Cardiac muscle cell (in vitro differentiated cells and primary cell): Measurements from ENCODE around the gene TWIST2. TPM values are rescaled to one million over a fixed set of nuclear protein-coding genes. Genes with fewer than 3 reads are reported as not detected.

Experiments
- DNase-seq, 2 donors: peaks; one replicate each; pipeline versions ENCODE4 v3.0.0 to v3.0.0-alpha.2; 2010 to 2017; ENCODE audit warnings: low read depth in 1 of 2, low spot score in 1 of 2
- H3K27ac ChIP-seq: fragments of 200-600 bp; sonication (generic); 2 replicates; pipeline ENCODE4 v1.5.1; 2016
- H3K27me3 ChIP-seq: fragments of 200-600 bp; sonication (generic); 2 replicates; pipeline ENCODE4 v1.6.0; 2016; ENCODE audit warnings: control low read depth
- H3K36me3 ChIP-seq: fragments of 200-600 bp; sonication (generic); 2 replicates; pipeline ENCODE4 v1.5.1; 2016; ENCODE audit warnings: control low read depth
- H3K4me1 ChIP-seq: fragments of 200-600 bp; sonication (generic); 2 replicates; pipeline ENCODE4 v1.8.1; 2017; ENCODE audit warnings: low read depth, mild to moderate bottlenecking, mixed run types
- H3K4me3 ChIP-seq: fragments of 200-600 bp; sonication (generic); 2 replicates; pipeline ENCODE4 v1.5.1; 2016; ENCODE audit warnings: mild to moderate bottlenecking
- H3K9me3 ChIP-seq: fragments of 200-600 bp; sonication (generic); 2 replicates; pipeline ENCODE4 v1.5.1; 2017; ENCODE audit warnings: low read depth, mild to moderate bottlenecking, control low read depth
- polyA plus RNA-seq: library from polyadenylated mRNA; unstranded; fragments of >200 nt; fragmentation: Nextera tagmentation; extraction: Ambion mirVana; gene quantifications from 2 replicates; pipeline ENCODE4 v1.2.1, GENCODE V29; 2016
- total RNA-seq: library from RNA; depleted of rRNA; stranded (reverse); fragments of >200 nt; gene quantifications from 2 replicates; pipeline ENCODE4 v1.2.3, GENCODE V29; 2016
- TF ChIP-seq, protein P1 (sequence below): IDR thresholded peaks from 2 replicates; pipeline ENCODE4 v1.5.1; 2012; ENCODE audit warnings: low read depth, mild to moderate bottlenecking, low read length

TWIST2 gene
- total and polyA plus RNA-seq, 2 experiments from 2014 or later: not detected

DNA sequence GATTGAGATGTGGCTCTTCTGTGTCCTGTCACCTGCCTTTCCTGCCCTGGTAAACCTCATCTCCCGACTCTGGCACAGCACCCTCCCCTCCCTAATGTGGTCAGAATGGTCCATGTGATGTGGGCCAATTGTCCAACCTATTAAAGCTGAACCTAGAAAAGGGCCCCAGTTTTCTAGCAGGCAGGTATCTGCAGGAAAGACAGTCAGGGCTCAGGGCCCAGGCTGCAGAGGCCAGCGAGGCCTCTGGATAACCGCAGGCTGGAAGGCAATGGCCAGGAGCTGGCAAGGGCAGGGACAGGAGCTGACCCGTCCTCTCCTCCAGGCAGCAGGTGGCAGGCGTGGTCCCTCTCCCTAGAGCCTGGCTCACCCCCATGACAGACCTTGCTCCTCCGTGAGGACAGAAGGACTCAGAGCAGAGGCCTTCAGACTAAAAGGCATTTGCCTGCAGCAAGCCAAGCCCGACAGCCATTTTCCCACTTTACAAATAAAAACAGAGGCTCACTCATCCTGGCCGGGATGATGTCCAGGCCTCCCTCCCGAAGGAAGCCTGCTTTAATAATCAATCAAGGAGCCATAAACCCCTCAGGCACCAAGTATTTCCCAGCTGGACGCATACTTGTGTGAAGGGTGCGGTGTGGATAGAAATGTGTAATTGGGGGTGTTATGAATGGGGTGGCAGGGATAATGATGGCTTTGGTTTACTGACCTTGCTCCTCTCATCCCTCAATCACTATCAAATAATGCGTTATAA, 107.1 kb downstream of the TWIST2 start:
- no peaks in the 10 kb centered on the region for H3K27me3 ChIP-seq
- H3K36me3 ChIP-seq: no peaks in the 10 kb centered on the region
- H3K4me1 ChIP-seq: no peaks in the 10 kb centered on the region
- TF ChIP-seq, protein P1, sequence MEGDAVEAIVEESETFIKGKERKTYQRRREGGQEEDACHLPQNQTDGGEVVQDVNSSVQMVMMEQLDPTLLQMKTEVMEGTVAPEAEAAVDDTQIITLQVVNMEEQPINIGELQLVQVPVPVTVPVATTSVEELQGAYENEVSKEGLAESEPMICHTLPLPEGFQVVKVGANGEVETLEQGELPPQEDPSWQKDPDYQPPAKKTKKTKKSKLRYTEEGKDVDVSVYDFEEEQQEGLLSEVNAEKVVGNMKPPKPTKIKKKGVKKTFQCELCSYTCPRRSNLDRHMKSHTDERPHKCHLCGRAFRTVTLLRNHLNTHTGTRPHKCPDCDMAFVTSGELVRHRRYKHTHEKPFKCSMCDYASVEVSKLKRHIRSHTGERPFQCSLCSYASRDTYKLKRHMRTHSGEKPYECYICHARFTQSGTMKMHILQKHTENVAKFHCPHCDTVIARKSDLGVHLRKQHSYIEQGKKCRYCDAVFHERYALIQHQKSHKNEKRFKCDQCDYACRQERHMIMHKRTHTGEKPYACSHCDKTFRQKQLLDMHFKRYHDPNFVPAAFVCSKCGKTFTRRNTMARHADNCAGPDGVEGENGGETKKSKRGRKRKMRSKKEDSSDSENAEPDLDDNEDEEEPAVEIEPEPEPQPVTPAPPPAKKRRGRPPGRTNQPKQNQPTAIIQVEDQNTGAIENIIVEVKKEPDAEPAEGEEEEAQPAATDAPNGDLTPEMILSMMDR: no peak
- H3K9me3 ChIP-seq: no peaks in the 10 kb centered on the region
- no peak for DNase-seq
- no peak overlapping the region for H3K4me3 ChIP-seq
- no peak overlapping the region for H3K27ac ChIP-seq

DNA sequence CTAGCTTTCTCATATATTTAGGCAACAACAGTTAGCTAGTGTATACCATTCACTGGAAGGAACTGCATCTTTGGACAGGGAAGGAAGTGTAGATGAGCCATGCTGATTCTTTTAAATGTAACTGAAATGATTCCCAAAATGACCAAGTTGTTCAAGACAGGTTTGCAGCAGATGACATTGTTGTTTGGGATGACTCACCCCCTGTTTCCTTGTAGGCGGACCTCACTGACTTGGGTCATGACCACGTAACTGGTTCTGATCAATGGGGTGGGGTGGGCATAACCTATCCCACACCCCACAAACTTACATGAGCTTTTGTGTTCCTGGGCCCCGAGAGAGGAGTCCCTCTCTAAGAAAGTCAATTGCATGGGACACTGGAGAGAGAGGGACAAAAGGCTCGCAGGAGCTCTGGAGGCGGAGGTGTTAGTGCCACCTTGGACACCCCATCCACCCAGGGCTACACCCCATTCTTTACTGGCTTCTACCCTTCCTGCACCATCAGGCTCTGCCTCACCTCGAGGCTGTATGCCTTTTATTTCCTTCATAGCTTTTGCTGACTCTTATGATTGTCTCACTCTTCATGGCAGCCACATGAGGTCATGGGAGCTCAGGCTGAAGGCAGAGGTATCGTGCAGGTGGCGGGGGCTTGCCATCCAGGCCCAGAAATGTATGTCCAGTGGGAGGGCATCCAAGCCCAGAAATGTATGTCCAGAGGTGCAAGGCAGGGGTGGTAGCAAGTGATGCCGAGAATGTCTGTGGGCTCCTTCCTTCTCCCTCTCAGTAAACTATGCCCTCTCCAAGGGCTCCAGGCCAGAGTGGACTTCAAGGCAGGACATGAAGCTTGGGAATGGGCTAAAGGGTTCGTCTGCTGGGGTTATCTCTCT, 108.0 kb downstream of the TWIST2 start:
- Histone ChIP-seq H3K4me1 (no peaks in the 10 kb centered on the region), H3K27ac (no peak overlapping the region), H3K9me3 (no peaks in the 10 kb centered on the region), H3K36me3 (no peaks in the 10 kb centered on the region), H3K4me3 (no peak overlapping the region), H3K27me3 (no peaks in the 10 kb centered on the region)
- TF ChIP-seq, protein P1: no peak
- no peak for DNase-seq

DNA sequence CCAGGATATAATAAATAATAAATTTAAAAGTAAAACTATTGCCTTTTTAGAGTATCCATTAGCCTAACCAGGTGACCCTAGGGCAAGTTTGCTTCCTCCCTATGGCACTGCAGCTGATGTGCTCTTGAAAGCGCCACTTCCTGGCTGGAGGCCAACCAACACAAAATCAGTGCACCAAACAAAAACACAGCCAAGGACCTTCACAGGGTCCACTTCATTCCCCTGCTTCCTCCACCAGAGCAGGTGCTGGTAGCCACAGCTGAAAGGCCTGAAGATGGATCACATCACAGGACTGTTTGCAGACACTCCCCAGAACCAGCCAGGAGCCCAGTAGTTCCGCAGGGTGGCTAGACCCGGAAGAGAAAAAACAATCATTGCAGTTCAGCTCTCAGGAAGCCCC, 108.8 kb downstream of the TWIST2 start:
- H3K27ac ChIP-seq: no peak overlapping the region
- TF ChIP-seq, protein P1: no peak
- DNase-seq: no peak

More for the DNA sequence above, 108.8 kb downstream of the TWIST2 start:
- Histone ChIP-seq H3K4me3 (no peak overlapping the region), H3K4me1 (no peaks in the 10 kb centered on the region), H3K27me3 (no peaks in the 10 kb centered on the region), H3K36me3 (no peaks in the 10 kb centered on the region), H3K9me3 (no peaks in the 10 kb centered on the region)
